Iris pigment epithelial cell (primary cell): ENCODE data around the gene YY1AP1.
A peak's percentile ranks its signal among the peaks of the same experiment; 100 is the strongest.
"Not testable (repeated sequence)": the region's sequence is repeated elsewhere in the genome, so short reads cannot be mapped to it uniquely, and the experiment has no call there.

Experiments
- DNase-seq: peaks from one replicate; pipeline ENCODE4 v3.0.0-alpha.2; 2011; ENCODE audit warnings: low read depth

The YY1AP1 gene, protein sequence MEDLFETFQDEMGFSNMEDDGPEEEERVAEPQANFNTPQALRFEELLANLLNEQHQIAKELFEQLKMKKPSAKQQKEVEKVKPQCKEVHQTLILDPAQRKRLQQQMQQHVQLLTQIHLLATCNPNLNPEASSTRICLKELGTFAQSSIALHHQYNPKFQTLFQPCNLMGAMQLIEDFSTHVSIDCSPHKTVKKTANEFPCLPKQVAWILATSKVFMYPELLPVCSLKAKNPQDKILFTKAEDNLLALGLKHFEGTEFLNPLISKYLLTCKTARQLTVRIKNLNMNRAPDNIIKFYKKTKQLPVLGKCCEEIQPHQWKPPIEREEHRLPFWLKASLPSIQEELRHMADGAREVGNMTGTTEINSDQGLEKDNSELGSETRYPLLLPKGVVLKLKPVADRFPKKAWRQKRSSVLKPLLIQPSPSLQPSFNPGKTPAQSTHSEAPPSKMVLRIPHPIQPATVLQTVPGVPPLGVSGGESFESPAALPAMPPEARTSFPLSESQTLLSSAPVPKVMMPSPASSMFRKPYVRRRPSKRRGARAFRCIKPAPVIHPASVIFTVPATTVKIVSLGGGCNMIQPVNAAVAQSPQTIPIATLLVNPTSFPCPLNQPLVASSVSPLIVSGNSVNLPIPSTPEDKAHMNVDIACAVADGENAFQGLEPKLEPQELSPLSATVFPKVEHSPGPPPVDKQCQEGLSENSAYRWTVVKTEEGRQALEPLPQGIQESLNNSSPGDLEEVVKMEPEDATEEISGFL

DNA sequence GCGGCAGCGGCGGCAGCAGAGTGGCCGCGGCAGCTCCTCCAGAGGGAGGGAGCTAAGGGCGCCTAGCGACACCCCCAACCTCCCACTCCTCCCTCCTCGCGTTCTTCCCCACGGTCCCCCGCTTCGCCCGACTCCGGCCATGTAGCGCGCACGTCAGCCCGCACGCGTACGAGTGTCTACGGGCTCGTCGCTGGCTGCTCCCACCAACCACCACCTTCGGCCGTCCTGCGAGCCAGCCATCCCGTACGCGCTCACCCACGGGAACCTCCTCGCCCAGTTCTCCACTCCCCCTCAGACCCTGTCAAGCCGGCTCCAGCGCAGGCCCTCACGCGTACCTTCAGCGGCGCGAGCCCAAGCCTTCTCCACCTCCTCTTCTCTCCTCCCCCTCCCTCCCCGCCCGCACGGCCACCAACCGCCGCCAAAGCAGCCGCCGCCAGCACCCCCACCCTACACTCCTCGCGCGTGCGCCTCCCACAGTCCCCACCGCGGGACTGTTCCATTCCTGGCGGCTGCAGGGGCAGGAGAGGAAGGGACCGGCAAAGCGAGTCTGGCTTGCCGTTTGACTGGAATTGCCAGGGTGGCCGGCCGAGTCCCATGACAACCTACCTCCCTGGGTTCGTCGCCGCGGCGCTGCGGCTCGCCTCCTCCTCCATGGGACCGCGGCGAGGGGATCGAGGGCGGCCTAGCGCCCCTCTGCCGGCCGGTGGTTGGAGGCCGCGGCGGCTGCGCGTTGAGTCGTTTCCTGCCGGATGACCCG is at the start of gene YY1AP1:
Gene YY1AP1, minus strand, starts transcription at position 451 of the 757 bp plus-strand sequence. CDS start 8,338 bp downstream, outside the sequence.
- peak; percentile 91 for DNase-seq

DNA sequence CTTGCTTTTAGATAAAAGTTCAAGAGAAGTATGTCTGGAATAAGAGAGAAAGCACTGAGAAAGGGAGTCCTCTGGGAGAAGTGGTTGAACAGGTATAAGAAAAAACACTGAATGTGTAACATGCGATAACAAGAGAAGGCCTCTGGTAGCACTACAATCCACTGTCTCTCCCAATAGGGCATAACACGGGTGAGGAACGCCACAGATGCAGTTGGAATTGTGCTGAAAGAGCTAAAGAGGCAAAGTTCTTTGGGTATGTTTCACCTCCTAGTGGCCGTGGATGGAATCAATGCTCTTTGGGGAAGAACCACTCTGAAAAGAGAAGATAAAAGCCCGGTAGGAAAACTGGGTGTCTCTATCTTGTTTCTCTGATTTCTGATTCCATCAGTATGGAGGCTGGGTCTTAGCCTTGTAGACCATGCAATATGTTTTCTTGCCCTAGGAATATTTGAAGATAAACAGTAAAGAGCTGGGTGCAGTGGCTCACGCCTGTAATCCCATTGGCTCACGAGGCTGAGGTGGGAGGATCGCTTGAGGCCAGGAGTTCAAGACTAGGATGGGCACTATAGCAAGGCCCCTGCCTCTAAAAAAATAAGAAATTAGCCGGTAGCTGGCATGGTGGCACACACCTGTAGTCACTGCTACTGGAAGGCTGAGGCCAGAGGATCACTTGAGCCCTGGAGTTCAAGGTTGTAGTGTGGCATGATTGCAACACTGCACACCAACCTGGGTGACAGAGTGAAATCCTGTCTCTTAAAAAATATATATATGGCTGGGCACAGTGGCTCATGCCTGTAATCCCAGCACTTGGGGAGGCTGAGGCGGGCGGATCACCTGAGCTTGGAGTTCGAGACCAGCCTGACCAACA is 40.7 kb upstream of the YY1AP1 start:
- peak; percentile 69 for DNase-seq

DNA sequence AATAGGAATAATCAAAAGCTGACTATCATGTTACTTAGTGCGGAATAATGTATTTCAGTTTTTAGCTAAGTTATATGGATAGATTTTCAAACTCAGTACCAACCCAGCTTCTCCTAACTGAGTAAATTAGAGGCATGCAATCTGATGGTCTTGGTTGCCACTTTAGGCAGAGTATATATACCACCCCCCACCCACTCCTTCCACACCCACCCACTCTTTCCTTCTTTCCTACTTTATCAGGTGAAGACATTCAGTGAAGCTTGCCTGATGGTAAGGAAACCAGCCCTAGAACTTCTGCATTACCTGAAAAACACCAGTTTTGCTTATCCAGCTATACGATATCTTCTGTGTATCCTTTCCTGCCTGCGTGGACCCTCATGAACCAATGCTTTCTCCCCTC is 36.6 kb upstream of the YY1AP1 start:
- no peak for DNase-seq

DNA sequence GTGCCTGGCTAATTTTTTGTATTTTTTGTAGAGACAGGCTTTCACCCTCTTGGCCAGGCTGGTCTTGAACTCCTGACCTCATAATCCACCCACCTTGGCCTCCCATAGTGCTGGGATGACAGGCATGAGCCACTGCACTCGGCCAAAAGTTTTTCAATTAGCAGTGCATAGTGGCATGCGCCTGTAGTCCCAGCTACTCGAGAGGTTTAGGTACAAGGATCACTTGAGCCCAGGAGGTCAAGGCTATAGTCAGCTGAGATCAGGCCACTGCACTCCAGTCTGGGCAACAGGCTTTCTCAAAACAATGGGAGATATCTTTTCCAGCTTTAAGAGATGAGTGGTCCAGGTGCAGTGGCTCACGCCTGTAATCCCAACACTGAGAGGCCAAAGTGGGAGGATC is 31.1 kb upstream of the YY1AP1 start:
- DNase-seq: no peak

DNA sequence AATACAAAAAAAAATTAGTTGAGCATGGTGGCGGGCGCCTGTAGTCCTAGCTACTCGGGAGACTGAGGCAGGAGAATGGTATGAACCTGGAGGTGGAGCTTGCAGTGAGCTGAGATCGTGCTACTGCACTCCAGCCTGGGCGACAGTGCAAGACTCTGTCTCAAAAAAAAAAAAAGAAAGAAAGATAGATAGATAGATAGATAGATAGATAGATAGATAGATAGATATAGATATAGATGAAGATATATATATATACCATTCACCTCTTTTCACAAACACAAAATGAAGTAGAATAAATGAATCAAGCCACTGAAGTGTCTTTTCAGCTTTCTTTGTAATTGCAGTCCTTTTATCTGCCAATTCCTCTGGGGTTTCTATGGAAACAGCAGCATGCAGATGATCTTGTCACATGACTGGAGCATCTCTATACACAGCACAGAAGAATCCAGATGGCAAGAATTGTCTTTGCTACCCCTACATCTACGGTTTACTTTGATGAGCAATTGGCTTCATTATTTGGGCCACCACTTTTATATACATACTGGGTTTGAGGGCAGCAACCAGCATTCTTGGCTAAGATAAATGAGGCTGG is 30.0 kb upstream of the YY1AP1 start:
- not testable (repeated sequence) for DNase-seq

DNA sequence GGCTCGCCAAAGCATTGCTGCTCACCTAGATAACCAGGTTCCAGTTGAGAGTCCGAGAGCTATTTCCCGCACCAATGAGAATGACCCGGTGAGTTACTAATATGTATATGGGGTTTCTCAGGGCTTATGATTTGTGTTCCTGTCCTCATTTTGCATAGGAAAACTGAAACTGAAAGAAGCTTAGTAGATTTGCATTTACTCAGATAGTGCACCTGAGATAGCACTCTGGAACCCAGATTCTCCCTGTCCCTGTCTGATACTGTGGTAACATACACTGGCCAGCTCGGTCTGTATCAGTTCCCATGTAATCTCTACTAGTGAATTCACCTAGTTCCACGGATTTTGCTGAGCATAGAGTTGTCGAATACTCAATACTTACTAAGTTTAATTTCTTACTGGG is 28.5 kb upstream of the YY1AP1 start:
- no peak for DNase-seq

DNA sequence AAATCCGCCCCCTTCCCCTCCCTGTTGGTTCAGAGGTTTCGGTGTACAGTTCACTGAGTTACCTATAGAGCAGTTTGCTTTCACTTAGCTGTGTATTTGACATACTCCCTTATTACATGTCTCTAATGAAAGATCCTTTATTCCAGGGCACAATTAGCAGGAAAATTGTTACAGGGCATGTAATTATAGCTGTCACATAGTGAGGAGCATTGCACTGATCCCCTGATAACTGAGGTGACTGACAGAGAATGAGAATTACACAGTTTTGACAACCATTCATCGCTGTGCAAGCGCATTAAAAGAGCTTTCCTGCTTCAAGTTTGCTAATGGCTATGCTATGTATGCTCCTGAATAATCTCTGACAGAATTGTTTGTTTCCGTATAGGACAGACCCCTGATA is 27.2 kb upstream of the YY1AP1 start:
- DNase-seq: no peak

DNA sequence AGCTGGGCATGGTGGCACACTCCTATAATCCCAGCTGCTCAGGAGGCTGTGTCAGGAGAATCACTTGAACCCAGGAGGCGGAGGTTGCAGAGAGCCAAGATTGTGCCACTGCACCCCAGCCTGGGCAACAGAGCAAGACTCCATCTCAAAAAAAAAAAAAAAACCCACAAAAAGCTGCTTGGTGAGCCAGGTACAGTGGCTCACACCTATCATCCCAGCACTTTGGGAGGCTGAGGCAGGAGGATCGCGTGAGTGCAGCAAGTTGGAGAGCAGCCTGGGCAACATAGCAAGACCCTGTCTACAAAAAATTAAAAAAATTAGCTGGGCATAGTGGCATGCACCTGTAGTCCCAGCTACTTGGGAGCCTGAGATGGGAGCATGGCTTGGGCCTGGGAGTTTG is 26.5 kb upstream of the YY1AP1 start:
- not testable (repeated sequence) for DNase-seq

DNA sequence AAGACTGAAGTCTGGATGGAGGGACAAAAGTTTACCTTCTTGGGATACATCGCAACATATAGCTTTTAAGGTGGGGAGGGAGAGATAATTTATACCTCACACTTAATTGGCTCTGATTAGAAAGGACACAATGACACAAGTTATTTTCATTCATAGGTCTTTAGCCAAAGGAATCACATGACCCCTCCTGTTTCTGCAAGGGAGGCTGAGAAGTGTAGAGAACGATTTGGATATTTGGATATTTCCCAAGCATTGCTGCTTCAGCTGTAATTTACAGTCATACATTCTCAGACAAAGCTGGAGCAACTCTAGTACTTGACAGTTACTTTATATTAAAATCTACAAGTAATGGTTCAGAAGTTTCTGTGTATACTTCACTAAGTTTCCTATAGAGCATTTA is 24.5 kb upstream of the YY1AP1 start:
- no peak for DNase-seq

DNA sequence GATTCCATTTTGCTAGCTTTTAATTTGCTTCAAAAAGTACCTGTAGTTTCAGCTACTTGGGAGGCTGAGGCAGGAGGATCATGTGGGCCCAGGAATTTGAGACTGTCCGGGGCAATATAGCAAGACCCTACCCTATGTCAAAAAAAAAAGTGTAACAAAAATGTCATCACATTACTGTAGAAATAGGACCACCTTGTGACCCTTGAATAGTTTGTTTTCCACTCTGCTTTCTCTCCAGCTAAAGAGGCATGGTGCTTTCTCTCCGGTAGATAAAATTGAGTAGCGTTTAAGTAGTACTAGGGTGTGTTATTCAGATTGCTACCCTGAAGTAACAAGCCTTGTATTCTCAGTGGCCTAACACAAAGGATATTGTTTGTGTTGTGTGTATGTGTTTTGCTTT is 24.1 kb upstream of the YY1AP1 start:
- DNase-seq: not testable (repeated sequence)

DNA sequence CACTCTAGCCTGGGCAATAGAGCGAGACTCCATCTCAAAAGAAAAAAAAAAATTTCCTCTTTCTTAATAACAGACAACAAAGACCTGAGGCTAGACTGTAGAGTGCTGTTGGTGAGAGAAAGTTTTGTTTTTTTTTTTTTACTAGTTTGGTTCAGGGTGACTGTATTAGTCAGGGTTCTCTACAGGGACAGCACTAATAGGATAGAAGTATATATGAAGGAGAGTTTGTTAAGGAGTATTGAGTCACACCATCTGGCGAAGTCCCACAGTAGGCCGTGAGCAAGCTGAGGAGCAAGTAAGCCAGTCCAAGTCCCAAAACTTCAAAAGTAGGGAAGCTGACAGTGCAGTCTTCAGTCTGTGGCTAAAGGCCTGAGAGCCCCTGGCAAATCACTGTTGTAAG is 22.9 kb upstream of the YY1AP1 start:
- DNase-seq: not testable (repeated sequence)

DNA sequence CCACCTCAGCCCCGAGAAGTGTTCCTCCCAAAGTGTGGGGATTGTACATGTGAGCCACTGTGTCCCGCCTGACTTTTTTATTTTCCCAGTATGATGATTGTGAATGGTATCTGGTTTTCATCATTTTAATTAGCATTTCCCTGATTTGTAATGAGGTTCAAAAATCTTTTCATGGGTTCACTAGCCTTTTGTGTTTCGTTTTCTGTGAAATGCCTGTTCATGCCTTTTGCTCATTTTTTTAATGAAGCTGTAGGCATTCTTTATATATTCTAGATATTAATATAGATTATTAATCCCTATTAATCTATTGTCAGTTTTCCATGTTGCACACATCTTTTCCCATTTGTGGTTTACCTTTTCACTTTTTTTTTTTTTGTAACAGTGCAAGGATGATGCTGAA is 20.8 kb upstream of the YY1AP1 start:
- no peak for DNase-seq

DNA sequence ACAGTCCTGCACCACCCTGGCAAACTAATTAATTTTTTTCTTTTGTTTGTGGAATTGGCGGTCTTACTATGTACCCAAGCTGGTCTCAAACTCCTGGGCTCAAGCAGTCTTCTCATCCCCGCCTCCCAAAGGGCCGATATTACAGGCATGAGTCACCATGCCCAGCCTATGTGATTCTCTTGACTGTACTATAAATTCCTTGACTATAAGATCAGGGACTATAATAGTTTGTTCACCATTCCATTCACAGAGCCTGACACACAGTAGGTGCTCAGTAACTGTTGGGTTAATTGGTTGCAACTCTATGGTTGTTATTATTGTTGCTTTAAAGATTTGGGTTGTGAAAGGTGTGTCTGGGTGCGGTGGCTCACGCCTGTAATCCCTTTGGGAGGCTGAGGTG is 17.6 kb upstream of the YY1AP1 start:
- DNase-seq: peak; percentile 79

DNA sequence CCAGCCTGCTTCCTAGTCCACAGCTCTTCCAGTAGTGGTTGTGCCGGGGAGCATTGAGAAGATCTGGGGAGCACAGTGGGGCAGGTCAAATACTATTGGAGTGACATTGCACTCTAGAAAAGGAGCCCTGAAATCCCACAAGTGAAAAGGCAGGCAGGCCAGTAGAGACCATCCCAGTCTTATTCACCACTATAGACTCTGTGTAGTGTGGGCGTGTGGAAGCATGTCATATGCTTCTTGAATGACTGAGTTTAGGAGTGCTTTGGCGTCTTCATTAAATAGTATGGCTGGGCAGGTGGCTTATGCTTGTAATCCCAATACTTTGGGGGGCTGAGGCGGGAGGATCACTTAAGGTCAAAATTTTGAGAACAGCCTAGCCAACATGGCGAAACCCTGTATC is 15.8 kb upstream of the YY1AP1 start:
- not testable (repeated sequence) for DNase-seq

DNA sequence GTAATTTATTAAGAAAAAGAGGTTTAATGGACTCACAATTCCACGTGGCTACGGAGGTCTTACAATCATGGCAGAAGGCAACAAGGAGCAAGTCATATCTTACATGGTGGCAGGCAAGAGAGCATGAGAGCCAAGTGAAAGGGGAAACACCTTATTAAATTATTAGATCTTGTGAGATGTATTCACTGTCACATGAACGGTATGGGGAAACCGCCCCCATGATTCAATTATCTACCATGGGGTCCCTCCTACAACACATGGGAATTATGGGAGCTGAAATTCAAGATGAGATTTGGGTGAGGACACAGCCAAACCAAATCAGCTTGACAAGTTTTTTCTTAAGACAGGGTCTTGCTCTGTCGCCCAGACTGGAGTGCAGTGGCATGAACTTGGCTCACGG is 14.6 kb upstream of the YY1AP1 start:
- DNase-seq: no peak

DNA sequence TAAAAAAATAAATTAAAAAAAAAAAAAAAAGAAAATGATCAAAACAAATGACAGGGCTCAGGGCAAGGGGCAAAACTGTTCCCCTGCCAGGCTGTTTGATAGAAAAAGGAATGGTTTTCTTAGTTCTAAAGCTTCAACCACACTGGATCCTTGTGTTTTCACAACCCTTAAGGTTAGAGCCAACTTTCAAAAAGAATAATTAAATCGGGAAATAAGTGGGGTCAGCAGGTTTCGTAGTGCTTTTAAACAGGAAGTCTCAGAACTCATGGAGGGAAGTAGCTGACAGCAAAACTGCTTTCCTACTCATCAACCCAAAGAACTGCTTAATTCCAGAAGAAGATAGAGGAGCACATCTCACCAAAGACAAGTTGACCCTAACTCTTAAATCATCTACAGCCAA is 13.1 kb upstream of the YY1AP1 start:
- DNase-seq: not testable (repeated sequence)

DNA sequence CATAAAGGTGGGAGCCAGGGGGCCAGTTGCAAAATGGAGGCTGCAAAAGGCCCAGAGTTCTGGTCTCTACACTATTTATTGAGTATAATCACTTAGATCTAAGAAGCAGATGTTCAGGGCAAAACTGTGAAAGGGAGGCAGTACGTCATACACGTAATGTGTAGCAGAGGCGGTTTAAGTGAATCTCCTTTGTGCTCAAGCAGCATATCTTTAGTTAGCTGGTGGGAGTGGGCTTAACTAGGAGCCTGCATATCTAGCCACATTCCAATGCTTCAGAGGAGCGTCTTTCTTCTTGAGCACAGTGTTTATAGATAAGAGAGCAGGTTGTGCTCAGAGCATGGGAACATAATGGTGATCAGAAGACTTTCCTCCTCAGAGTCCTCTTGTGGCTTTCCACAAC is 10.5 kb upstream of the YY1AP1 start:
- DNase-seq: not testable (repeated sequence)

DNA sequence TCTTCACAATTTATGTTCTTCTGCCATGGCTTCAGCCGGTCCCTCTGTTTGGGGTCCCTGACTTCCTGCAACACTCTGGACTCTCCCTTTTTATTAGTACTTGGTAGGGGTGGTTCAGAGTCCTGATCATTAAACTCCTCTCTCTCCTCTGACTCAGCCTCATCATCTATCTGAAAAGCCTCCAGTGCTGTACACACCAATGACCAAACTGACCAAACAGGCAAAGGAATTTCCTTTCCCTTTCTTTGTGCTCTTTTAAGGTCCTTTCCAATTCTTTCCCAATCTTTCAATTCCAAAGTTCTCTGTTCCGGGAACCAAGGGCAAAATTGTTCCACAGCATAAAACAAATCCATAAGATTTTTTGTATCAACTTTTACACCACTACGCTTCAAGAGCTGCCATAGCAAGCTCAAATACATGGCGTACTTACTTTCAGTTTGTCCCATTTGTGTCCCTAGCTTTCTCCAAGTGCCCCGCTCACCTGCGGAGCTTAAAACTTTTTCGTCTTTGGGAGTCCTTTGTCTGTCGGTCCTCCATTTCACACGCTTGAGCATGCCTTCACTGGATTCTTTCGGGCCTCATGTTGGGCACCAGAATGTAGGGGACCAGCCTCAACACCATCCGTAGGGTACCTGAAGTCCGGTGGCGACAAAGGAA is 9.9 kb upstream of the YY1AP1 start:
- peak; percentile 59 for DNase-seq

DNA sequence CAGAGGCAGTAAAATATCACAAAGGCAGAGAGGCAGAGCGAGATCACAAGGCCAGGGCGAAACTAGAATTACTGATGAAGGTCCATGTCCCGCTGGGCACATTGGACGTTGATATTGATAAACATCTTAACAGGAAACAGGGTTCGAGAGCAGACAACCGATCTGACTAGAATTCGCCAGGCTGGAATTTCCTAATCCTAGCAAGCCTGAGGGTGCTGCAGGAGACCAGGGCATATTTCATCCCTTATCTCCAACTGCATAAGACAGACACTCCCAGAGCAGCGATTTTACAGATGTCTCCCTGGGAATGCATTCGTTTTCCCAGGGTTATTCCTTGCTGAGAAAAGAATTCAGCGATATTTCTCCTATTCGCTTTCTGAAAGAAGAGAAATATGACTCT is 9.0 kb upstream of the YY1AP1 start:
- not testable (repeated sequence) for DNase-seq

DNA sequence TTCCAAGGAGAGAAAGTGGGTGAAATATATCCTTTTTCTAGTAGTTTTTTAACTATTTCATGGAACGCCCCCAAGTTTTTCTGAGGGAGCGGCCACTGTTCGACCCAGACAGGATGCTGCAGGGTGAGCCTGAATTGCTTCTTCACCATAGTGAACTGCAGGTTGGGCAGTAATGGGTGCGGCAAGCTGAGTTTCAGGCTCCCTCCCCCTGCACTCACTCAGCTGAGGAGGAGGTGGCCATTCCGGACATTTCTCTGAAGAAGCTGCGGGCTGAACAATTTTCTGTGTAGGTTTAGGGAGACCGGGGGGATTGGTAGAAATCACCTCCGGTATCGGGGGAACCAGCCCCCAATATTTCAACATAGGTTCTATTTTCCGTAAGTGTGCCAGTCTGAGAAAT is 8.5 kb upstream of the YY1AP1 start:
- no peak for DNase-seq

DNA sequence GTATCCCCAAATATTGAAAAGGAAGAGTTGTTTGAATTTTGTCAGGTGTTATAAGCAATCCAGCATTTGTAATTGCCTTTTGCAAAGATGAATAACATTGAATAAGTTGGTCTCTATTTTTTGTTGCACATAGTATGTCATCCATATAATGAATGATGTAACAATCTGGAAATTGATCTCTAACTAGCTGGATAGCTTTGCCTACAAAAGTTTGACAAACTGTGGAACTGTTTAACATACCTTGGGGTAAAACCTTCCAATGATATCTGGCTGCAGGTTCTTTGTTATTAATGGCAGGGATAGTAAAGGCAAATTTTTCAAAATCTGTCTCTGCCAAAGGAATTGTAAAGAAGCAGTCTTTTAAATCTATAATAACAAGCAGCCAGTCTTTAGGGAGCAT is 8.0 kb upstream of the YY1AP1 start:
- DNase-seq: no peak
